Endodermal cell (in vitro differentiated cells): Measurements from ENCODE around the gene SYMPK. TPM values are rescaled to one million over a fixed set of nuclear protein-coding genes. Genes with fewer than 3 reads are reported as not detected.

Experiments
- DNase-seq: peaks from one replicate; pipeline ENCODE4 v3.0.0-alpha.2; 2017
- H3K27ac ChIP-seq: 2 replicates; pipeline ENCODE4 v1.5.1; 2013; ENCODE audit warnings: mild to moderate bottlenecking, low read depth, low read length, moderate library complexity
- H3K27me3 ChIP-seq: 2 replicates; pipeline ENCODE4 v1.6.1; 2013; ENCODE audit warnings: mild to moderate bottlenecking, low read length, moderate library complexity; ENCODE audit not compliant: insufficient read depth, control insufficient read depth, poor library complexity, severe bottlenecking
- H3K36me3 ChIP-seq: 2 replicates; pipeline ENCODE4 v1.7.0; 2013; ENCODE audit warnings: mild to moderate bottlenecking, low read length, moderate library complexity; ENCODE audit not compliant: control insufficient read depth, insufficient read depth
- H3K4me1 ChIP-seq: one replicate; pipeline ENCODE4 v1.7.0; 2013; ENCODE audit warnings: low read length; ENCODE audit not compliant: control insufficient read depth, insufficient read depth
- H3K4me3 ChIP-seq: 2 replicates; pipeline ENCODE4 v1.5.1; 2013; ENCODE audit warnings: mild to moderate bottlenecking, low read length, moderate library complexity
- H3K9ac ChIP-seq: 2 replicates; pipeline ENCODE4 v1.6.1; 2013; ENCODE audit warnings: mild to moderate bottlenecking, low read length, moderate library complexity; ENCODE audit not compliant: poor library complexity, severe bottlenecking; ENCODE audit errors: extremely low read depth
- H3K9me3 ChIP-seq: 2 replicates; pipeline ENCODE4 v1.6.1; 2013; ENCODE audit warnings: mild to moderate bottlenecking, low read length, moderate library complexity; ENCODE audit not compliant: control insufficient read depth
- H3K27ac Mint-ChIP-seq: 2 replicates; pipeline ENCODE4 v1.8.0; 2020; ENCODE audit warnings: mixed read lengths
- H3K27me3 Mint-ChIP-seq: 2 replicates; pipeline ENCODE4 v1.8.0; 2021; ENCODE audit warnings: mild to moderate bottlenecking, mixed read lengths; ENCODE audit not compliant: insufficient read depth
- H3K36me3 Mint-ChIP-seq: 2 replicates; pipeline ENCODE4 v1.8.0; 2020; ENCODE audit warnings: low read depth, mixed read lengths
- H3K4me1 Mint-ChIP-seq: 2 replicates; pipeline ENCODE4 v1.8.0; 2020; ENCODE audit warnings: mixed read lengths
- H3K4me3 Mint-ChIP-seq: 2 replicates; pipeline ENCODE4 v1.8.0; 2020; ENCODE audit warnings: mild to moderate bottlenecking, moderate library complexity, mixed read lengths
- H3K9me3 Mint-ChIP-seq: 2 replicates; pipeline ENCODE4 v1.8.0; 2020; ENCODE audit warnings: mild to moderate bottlenecking, mixed read lengths
- WGBS, 2 experiments: methylation state at CpG; one replicate each; pipeline versions ENCODE4 v1.1.5 to v1.1.7; 2013; ENCODE audit warnings: missing lambda C conversion rate in 2 of 2, mixed read lengths in 1 of 2; ENCODE audit not compliant: insufficient coverage in 1 of 2, insufficient read length in 1 of 2; 5-methylcytosine and 5-hydroxymethylcytosine counted together
- total RNA-seq, 2 donors: library from RNA; stranded (reverse); fragmentation: NEBNext Ultra II Directional in 1 of 2; extraction: Animal tissue kit (Norgen Biotek cat#: 25700) in 1 of 2; gene quantifications; 2 replicates in 1 of 2; 3 replicates in 1 of 2; pipeline ENCODE4 v1.2.1, GENCODE V29; 2021
- TF ChIP-seq, protein P1 (sequence below): fragments of 200-600 bp; sonication (generic); conservative IDR thresholded peaks from 2 replicates; pipeline ENCODE4 v1.5.0; 2021; ENCODE audit warnings: antibody characterized with exemption, mild to moderate bottlenecking

SYMPK gene
- total RNA-seq, 2 donors from 2014 or later: 104 to 119 TPM

DNA sequence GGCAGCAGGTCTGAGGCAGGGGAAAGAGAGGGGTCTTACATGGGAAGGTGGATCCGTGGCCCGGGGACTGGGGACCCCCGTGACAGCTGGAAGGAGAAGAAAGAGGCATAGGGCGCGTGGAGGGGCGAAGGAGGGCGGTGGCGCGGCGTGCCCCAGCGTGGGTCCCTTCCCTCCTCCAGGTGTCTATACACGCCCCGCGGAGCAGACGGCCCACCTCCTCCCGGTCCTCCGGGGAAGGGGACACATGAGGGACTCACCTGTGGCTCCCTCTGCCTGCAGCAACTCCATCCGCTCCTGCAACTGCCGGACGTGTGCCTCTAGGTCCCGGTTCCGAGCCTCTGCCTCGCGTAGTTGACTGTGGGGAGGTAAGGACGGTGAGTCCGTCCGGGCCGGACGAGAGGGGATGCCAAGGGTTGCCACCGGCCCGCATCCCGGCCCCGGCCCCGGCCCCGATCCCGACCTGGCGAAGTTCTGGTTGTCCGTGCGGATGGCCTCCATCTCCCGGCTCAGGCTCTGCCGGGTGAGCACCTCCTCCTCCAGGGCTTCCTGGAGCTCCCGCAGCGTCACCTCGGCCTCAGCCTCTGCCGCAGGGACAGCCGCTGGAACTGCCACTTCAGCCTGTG is 91.5 kb downstream of the SYMPK start:
- Mint-ChIP-seq H3K9me3 (no peaks in the 10 kb centered on the region), H3K4me1 (peaks cover 9% of the 10 kb centered on the region), H3K27me3 (no peaks in the 10 kb centered on the region), H3K27ac (peak overlapping the region; percentile 98), H3K4me3 (peak overlapping the region; percentile 95), H3K36me3 (peaks cover 25% of the 10 kb centered on the region)
- Histone ChIP-seq H3K4me1 (no peaks in the 10 kb centered on the region), H3K4me3 (peak overlapping the region; percentile 73), H3K9me3 (no peaks in the 10 kb centered on the region), H3K27me3 (no peaks in the 10 kb centered on the region), H3K9ac (peak overlapping the region; percentile 30), H3K36me3 (peaks cover 5% of the 10 kb centered on the region), H3K27ac (peak overlapping the region; percentile 70)
- WGBS, 2 experiments: 83 to 86% methylated on average over 22 to 46 of the region's 46 CpGs
- peak; percentile 74 for DNase-seq
- TF ChIP-seq, protein P1, sequence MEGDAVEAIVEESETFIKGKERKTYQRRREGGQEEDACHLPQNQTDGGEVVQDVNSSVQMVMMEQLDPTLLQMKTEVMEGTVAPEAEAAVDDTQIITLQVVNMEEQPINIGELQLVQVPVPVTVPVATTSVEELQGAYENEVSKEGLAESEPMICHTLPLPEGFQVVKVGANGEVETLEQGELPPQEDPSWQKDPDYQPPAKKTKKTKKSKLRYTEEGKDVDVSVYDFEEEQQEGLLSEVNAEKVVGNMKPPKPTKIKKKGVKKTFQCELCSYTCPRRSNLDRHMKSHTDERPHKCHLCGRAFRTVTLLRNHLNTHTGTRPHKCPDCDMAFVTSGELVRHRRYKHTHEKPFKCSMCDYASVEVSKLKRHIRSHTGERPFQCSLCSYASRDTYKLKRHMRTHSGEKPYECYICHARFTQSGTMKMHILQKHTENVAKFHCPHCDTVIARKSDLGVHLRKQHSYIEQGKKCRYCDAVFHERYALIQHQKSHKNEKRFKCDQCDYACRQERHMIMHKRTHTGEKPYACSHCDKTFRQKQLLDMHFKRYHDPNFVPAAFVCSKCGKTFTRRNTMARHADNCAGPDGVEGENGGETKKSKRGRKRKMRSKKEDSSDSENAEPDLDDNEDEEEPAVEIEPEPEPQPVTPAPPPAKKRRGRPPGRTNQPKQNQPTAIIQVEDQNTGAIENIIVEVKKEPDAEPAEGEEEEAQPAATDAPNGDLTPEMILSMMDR: no peak

DNA sequence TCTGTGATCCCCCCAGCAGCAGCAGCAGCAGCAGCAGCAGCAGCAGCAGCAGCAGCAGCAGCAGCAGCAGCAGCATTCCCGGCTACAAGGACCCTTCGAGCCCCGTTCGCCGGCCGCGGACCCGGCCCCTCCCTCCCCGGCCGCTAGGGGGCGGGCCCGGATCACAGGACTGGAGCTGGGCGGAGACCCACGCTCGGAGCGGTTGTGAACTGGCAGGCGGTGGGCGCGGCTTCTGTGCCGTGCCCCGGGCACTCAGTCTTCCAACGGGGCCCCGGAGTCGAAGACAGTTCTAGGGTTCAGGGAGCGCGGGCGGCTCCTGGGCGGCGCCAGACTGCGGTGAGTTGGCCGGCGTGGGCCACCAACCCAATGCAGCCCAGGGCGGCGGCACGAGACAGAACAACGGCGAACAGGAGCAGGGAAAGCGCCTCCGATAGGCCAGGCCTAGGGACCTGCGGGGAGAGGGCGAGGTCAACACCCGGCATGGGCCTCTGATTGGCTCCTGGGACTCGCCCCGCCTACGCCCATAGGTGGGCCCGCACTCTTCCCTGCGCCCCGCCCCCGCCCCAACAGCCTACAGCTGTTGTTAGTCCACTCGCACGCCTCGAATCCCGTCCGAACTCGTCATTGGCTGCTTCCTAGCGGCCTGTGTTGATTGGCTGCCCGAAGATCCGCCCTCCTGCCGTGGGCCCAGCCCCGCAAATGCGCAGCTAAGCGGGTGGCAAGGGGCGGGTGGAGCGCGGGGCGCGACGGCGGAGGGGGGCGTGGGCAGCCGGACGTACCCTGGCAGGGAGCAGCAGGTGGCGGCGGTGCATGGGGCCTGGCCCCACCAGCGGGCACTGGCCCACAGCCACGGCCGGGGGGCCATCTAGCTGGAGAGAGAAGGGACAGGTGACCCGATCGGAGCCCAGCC is 92.5 kb downstream of the SYMPK start:
- Histone ChIP-seq H3K9ac (peak overlapping the region; percentile 76), H3K36me3 (peaks cover 4% of the 10 kb centered on the region), H3K27me3 (no peaks in the 10 kb centered on the region), H3K9me3 (no peaks in the 10 kb centered on the region), H3K27ac (peak overlapping the region; percentile 96), H3K4me1 (peaks cover 1% of the 10 kb centered on the region), H3K4me3 (peak overlapping the region; percentile 83)
- Mint-ChIP-seq H3K4me1 (peaks cover 10% of the 10 kb centered on the region), H3K4me3 (peak overlapping the region; percentile 95), H3K27ac (peak overlapping the region; percentile 98), H3K9me3 (no peaks in the 10 kb centered on the region), H3K36me3 (peaks cover 23% of the 10 kb centered on the region), H3K27me3 (no peaks in the 10 kb centered on the region)
- TF ChIP-seq, protein P1: peak; percentile 98
- peak; percentile 99 for DNase-seq
- 1 to 3% methylated on average over 35 to 79 of the region's 79 CpGs for WGBS, 2 experiments

DNA sequence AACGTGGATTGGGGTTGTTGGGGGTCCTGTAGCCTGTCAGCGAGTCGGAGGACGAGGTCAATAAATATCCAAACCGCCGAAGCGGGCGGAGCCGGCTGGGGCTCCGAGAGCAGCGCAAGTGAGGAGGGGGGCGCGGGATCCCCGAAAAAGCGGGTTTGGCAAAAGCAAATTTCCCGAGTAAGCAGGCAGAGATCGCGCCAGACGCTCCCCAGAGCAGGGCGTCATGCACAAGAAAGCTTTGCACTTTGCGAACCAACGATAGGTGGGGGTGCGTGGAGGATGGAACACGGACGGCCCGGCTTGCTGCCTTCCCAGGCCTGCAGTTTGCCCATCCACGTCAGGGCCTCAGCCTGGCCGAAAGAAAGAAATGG is 93.1 kb downstream of the SYMPK start:
- Mint-ChIP-seq H3K27me3 (no peaks in the 10 kb centered on the region), H3K9me3 (no peaks in the 10 kb centered on the region)
- 1 to 3% methylated on average over 21 to 28 of the region's 28 CpGs for WGBS, 2 experiments

More for the DNA sequence above, 93.1 kb downstream of the SYMPK start:
- Mint-ChIP-seq H3K4me3 (peak overlapping the region; percentile 95), H3K4me1 (peaks cover 14% of the 10 kb centered on the region), H3K36me3 (peaks cover 20% of the 10 kb centered on the region), H3K27ac (peak overlapping the region; percentile 98)
- Histone ChIP-seq H3K9me3 (no peaks in the 10 kb centered on the region), H3K4me1 (peaks cover 8% of the 10 kb centered on the region), H3K27me3 (no peaks in the 10 kb centered on the region), H3K4me3 (peak overlapping the region; percentile 83), H3K36me3 (peaks cover 4% of the 10 kb centered on the region), H3K27ac (peak overlapping the region; percentile 96), H3K9ac (peak overlapping the region; percentile 76)
- TF ChIP-seq, protein P1: no peak
- DNase-seq: no peak
